KG1 (cell line): ENCODE measurements around the gene BEND2.
"Not testable (repeated sequence)": the region's sequence is repeated elsewhere in the genome, so short reads cannot be mapped to it uniquely, and the experiment has no call there.

Experiments
- DNase-seq: peaks from one replicate; lab custom pipeline; 2025; lab: John Stamatoyannopoulos, UW

Gene BEND2

DNA sequence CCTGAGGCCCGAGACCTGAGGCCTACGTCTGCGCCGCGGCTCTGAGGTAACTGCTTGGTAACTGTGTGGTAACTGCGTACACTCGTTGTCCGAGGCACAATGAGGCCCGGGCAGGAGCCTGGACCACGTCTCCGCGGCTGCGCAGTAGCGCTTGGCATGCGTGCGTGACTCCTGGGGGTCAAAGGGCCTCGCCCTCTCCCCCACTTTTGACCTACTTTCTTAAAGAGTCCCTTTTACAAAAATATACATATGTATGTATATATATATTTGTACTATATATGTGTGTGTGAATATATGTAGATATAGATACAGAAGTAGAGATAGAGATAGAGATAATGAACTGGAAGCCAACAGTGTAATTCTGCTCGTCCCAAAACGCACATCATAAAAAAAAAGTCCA is at the start of gene BEND2:
BEND2 (minus strand) TSS at position 101 of the 400 bp plus-strand sequence. CDS start 136 bp downstream, outside the sequence.
- no peak for DNase-seq

DNA sequence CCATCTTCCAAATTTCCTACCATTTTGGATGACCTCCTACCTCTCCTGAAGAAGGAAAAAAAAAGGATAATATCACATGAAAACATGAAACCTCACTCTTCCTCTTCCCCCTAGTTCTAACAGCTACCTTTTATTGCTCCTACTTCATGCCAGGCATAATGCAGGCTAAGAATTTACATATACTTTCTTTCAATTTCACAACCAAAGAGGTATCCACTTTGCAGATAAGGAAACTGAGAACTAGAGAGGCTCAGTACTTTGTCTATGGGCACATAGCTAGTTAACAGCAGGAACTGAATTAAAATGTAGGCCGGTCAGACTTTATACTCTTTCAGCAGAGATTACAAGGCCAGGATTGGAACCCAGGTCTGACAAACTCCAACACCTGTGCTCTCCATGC is 34.4 kb upstream of the BEND2 start:
- no peak for DNase-seq

DNA sequence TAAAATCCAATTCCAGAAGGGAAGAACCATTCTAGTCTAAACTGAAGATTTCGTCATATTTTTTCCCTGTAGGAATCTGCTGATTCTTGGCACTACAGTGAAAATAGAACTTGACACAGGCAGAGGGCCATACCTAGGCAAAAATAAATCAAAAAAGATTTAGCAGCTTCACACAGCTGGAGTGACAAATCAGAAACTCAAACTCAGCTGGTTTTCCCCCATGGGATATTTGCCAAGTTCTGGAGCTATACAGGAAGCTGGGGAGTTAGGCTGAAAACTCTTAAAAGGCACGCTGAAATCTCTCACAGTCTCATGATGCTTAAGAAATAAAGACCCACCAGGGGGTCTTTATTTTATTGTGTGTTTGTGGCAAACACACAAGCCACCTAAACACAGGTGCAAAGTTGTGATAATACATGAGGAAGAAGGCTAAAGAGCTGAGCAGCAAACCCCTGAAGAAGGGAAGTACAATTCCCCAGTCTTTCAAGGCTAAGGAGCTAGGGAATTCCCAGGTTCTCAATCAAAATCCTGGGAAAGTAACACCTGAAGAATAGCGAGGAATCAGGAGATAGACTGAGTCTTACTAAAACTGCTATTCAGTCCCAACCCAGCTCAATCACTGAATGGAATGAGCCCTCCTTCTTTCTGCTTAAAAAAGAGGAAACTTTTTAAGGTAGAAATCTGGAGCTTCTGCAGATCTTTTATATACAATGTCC is 32.1 kb upstream of the BEND2 start:
- no peak for DNase-seq

DNA sequence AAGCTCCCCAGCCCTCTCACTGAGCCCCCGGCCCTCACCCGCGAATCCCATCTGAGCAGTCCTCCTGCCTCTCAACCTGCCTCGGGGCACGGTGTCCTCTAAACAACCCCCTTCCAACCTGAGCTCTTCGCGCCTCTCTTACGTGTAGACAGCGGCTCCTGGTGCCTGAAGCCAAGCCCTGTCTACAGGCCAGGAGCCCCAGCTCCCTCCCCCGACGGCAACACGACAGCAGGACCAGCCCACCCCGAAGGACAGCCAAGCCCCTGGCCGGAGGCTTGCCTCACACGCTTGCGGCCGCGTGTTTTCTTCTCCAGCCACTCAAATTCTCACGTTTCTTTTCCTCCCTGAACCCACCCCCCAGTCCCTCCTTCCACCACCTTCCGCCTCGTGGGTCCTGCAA is 9.0 kb upstream of the BEND2 start:
- DNase-seq: not testable (repeated sequence)

- DNase-seq: no peak
Measured at GRCh38 chrX:18228069-18228468, 7.4 kb upstream of the BEND2 start.

DNA sequence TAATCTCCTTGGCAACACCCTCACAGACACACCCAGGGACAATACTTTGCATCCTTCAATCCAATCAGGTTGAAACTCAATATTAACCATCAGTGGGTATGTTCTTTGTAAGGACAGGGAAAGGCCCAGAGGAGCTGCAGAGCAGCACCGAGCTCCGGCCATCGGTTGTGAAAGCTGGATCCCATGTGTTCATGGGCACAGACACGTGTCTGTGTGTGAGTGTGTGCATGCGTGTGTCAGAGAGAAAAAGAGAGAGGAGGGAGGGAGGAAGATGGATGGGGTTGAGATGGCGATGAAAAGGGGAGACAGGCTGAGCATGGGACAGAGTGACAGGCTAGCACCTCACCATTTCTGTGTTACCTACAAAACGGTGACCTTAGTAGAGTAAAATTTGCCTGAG is 6.8 kb upstream of the BEND2 start:
- no peak for DNase-seq

DNA sequence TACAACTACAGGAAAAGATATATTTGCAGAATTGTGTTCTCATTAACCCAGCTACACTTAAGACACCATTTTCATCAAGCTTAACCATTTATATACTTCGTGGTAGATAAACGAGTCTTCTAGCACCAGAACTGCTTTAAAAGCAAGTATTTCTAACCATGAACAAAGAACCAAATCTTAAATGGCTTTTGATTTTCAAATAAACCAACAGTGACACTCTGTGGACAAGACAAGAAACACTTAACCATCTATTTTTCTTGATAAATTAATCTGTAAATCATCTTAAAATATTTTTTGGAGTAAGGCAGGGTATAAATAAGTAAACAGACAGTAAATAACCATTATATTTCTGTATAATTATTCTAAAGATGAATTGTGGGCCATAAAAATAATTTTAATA is 10.2 kb downstream of the BEND2 start:
- no peak for DNase-seq

DNA sequence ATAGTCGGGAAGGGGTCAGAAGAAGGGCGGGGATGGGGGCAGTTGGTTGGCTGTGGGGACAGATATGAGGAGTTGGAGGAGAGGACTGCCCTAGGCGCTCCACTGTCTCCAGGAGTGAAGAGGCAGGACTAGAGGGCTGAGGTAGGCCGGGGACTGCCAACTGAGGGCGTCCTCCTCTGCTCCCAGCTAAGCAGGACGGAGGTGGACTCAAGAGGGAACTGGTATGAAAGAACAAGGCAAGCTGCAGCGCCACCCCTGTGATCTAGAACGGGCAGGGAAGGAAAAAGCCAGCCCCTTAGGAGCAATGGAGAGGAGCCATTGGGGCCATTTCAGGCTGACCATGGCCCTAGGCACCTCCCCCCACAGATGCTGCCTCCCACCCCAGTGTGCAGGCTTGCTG is 14.0 kb downstream of the BEND2 start:
- no peak for DNase-seq

- DNase-seq: no peak
Measured at GRCh38 chrX:18203631-18204030, 17.1 kb downstream of the BEND2 start.

DNA sequence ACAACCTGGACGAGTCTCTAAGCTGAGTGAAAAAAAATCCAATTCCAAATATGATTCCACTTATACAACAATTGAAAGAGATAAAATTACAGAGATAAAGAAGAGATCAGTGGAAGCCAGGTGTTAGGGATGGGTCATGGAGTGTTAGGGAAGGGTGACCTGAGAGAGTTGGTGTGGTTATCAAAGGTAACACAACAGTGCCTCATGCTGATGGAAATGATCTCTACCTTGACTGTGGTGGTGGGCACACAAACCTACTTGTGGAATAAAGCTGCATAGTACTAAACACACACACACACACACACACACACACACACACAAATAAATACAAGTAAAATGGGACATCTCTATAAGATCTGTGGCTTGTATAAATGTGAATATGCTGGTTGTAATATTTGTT is 26.0 kb downstream of the BEND2 start:
- no peak for DNase-seq

- no peak for DNase-seq
Measured at GRCh38 chrX:18179446-18179845, 41.2 kb downstream of the BEND2 start.

GRCh38 chrX:18174971-18175370 is 45.7 kb downstream of the BEND2 start:
- no peak for DNase-seq

GRCh38 chrX:18174209-18174608 is 46.5 kb downstream of the BEND2 start:
- no peak for DNase-seq

DNA sequence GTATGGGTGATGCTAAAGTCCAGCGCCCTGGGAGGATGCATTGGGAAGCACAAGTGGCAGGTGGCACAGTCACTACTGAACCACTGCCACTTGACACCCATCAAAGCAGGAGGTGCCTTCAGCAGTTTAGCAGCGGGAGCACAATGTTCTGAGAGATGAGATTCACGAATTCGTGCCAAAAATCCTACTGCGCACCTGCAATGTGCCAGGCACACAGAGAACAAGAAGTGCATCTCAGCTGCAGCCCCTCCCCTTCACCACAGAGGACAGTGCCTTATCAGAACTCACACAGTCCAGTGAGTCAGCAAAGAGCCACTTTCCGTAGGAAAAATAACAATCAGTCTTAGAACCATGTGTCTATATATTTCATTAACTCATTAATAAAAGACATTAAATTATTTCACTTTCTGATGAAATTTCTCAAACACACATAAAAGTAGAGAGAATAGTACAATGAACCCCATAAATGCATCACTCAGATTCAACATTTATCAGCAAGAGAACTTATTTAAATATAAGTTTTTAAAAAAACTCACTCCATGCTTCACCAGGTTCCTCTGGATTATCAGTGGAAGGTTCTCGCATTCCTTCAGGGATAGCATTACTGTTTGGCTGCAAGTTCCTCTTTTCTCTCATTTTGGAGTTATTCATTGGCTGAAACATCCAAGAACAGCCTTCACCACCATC is 47.0 kb downstream of the BEND2 start:
- no peak for DNase-seq

DNA sequence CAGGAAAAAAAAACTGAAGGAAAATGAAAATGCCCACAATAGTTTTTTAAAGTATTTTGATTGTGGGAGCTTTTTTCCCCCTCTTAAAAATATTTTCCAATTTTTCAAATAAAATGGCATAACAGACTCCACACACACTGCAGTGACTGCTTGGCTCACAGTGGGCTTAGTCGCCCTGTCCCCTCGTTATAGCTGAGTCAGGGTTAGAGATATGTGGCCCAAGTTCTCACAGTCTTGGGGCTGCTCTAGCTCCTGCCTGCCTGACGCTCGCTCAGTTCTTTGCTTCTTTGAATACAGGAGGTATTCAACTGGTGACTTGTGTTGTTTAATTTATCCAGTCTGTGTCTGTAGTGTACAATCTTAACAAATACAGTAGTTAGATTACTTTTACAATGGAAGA is 47.7 kb downstream of the BEND2 start:
- DNase-seq: no peak

DNA sequence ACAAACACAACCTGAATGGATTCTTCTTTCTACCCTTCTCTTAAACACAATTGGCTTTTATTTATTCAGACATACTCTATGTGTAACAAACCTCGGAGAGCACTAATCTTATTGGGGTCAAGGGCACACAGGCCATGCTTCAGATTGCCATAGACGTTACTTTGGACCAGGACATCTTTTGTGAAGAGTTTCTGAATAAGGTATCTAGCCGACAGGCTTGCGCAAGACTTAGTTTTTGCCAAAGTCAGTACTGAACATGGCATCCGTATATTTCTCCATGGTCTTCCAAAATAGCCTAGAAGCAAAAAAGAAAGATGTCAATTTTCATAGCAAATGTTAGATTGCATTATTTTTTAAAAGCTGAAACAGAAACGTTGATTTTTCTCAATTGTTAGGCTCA is 49.8 kb downstream of the BEND2 start:
- no peak for DNase-seq

- no peak for DNase-seq
Measured at GRCh38 chrX:18166068-18166467, 54.6 kb downstream of the BEND2 start.

GRCh38 chrX:18160369-18160768 is 60.3 kb downstream of the BEND2 start:
- no peak for DNase-seq

DNA sequence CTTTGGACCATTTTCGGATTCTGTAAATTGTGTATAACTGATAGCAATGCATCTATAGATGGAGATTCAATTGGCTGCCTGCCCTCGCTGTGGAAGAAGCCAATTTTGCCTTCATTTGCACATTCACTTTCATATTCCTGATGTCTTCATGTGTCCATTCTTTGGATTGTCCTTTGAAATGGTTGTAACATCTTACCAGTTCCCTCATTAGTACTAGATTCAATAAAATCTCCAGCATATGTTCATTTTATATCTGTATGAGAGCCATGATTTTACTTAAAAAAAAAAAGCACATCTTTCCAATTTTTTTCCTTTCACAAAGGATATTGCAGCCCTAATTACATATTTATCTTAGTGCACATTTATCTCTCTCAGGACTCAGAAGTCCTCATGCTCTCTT is 61.7 kb downstream of the BEND2 start:
- DNase-seq: no peak

DNA sequence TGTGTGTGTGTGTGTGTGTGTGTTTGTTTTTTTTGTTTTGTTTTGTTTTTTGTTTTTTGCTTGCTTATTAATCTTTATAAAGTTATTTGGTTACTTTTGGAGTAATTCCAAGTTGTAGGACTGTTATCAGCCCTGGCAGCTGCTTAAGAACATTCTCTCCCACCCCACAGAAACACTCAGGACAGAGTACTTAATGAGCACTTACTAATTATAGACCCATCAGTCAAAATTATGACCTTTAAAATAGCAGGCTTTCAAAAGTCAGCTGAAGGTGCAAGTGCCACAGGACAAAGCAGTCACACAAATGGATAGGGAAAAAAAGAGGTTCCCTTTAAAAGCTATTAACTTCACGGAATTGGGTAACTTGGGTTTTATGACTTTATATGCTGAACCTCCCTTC is 69.0 kb downstream of the BEND2 start:
- no peak for DNase-seq

DNA sequence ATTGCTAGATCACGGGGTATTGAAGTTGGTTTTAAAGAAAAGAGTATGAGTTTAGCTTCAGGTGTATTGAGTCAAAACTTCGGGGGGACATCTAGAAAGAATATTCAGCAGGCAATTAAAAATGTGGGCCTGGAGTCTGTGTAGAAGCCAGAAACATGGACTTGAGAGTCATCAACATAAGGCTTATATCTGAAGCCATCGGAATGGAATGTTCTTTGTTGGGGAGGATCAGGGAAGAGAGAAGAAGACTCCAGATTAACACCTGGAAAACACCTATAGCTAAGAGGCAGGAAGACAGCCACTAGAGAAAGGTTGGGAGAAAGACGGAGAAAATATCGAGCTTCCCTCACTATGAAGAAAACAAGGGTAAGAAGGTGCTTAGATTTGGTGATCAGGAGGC is 69.5 kb downstream of the BEND2 start:
- no peak for DNase-seq

- DNase-seq: no peak
Measured at GRCh38 chrX:18149454-18149853, 71.2 kb downstream of the BEND2 start.

- DNase-seq: peak; percentile 2
Measured at GRCh38 chrX:18146954-18147353, 73.7 kb downstream of the BEND2 start.

DNA sequence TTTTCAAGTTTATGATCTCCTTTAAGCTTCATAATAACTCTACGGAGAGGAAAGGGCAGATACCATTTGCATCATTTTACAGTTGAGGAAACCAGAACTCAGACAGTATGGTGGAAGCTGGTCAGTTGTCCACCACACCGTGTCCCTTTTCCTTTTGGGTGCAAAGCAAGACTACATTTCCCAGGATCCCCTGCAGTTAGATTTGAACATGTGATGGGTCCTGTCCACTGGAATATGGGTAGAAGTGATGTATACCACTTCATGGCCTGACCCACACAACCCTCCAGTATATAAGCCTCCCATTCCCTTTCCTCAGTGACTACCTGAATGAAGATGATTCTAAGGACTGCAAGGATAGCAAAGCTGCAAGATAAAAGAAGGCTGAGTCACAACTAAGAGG is 74.7 kb downstream of the BEND2 start:
- no peak for DNase-seq
